Measurements from ENCODE around the gene RASA2. TPM values are rescaled to one million over a fixed set of nuclear protein-coding genes. Genes with fewer than 3 reads are reported as not detected.

The RASA2 gene
- total and polyA plus RNA-seq, 10 of the 15 experiments (the other 5 are each of a cell fraction or from before 2014, with no cell fraction given) = 1.9 to 9.4 (median 7.2) TPM

DNA sequence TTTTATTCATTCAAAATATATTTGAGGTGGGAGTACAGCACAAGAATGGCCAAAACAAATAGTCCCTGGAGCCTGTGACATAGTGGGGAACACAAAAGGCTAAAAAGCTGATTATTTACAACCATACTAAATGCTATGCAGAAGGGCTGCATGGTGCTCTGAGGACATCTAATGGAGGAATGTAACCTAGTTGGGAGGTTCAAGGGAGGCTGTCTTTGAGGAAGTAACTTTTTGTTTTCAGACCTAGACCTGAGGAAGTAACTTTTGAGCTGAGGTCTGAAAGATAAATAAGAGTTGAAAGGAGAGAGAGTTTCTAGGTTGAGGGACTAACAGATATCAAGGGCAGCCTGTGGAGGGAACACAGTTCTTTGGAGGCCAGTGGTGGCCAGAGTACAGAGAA lies 34.8 kb upstream of the RASA2 start (continued):
- TF ChIP-seq TARDBP (IDR thresholded peaks at IDR 0.05; ENCODE audit: borderline replicate concordance) (no peak), KAT2A (conservative IDR thresholded peaks at IDR 0.05; ENCODE audit: control insufficient read depth, low read depth, low read length) (no peak), POLR2A (IDR thresholded peaks at IDR 0.05; ENCODE audit: low read depth, low read length) (no peak), TCF7 (IDR thresholded peaks at IDR 0.05; ENCODE audit: borderline replicate concordance) (no peak), PML (IDR thresholded peaks at IDR 0.05; ENCODE audit: low read length) (no peak), ETV6 (conservative IDR thresholded peaks at IDR 0.05 in 1 of 2, IDR thresholded peaks at IDR 0.05 in 1 of 2; ENCODE audit: borderline replicate concordance in 1 of 2, low read depth in 1 of 2) (peak in 1 of 2 experiments; percentile 48; a peak in 1 of 4 replicates), YY1 (IDR thresholded peaks at IDR 0.05; ENCODE audit: low read depth, low read length) (peak; percentile 51; the same call in 1 of the 2 replicates), STAT3 (IDR thresholded peaks at IDR 0.05; ENCODE audit: low read depth, low read length) (0 out of 2 replicates have a peak, but pooled peaks have one; percentile 50), ZNF274 (IDR thresholded peaks at IDR 0.05; ENCODE audit: insufficient read depth, insufficient read length) (no peak), RCOR1 (conservative IDR thresholded peaks at IDR 0.05; ENCODE audit: low read depth, low read length) (no peak), CBFB (IDR thresholded peaks at IDR 0.05; ENCODE audit: low read depth) (no peak), STAT1 (conservative IDR thresholded peaks at IDR 0.05) (no peak), NRF1 (conservative IDR thresholded peaks at IDR 0.05; ENCODE audit: low read depth, low read length) (no peak), IRF4 (IDR thresholded peaks at IDR 0.05; ENCODE audit: low read depth, low read length) (no peak), POLR2AphosphoS5 (IDR thresholded peaks at IDR 0.05; ENCODE audit: low read length) (no peak)
- TF ChIP-seq, protein P1, sequence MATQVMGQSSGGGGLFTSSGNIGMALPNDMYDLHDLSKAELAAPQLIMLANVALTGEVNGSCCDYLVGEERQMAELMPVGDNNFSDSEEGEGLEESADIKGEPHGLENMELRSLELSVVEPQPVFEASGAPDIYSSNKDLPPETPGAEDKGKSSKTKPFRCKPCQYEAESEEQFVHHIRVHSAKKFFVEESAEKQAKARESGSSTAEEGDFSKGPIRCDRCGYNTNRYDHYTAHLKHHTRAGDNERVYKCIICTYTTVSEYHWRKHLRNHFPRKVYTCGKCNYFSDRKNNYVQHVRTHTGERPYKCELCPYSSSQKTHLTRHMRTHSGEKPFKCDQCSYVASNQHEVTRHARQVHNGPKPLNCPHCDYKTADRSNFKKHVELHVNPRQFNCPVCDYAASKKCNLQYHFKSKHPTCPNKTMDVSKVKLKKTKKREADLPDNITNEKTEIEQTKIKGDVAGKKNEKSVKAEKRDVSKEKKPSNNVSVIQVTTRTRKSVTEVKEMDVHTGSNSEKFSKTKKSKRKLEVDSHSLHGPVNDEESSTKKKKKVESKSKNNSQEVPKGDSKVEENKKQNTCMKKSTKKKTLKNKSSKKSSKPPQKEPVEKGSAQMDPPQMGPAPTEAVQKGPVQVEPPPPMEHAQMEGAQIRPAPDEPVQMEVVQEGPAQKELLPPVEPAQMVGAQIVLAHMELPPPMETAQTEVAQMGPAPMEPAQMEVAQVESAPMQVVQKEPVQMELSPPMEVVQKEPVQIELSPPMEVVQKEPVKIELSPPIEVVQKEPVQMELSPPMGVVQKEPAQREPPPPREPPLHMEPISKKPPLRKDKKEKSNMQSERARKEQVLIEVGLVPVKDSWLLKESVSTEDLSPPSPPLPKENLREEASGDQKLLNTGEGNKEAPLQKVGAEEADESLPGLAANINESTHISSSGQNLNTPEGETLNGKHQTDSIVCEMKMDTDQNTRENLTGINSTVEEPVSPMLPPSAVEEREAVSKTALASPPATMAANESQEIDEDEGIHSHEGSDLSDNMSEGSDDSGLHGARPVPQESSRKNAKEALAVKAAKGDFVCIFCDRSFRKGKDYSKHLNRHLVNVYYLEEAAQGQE (IDR thresholded peaks at IDR 0.05; ENCODE audit: low read depth, low read length) = no peak
- TF ChIP-seq, protein P2, sequence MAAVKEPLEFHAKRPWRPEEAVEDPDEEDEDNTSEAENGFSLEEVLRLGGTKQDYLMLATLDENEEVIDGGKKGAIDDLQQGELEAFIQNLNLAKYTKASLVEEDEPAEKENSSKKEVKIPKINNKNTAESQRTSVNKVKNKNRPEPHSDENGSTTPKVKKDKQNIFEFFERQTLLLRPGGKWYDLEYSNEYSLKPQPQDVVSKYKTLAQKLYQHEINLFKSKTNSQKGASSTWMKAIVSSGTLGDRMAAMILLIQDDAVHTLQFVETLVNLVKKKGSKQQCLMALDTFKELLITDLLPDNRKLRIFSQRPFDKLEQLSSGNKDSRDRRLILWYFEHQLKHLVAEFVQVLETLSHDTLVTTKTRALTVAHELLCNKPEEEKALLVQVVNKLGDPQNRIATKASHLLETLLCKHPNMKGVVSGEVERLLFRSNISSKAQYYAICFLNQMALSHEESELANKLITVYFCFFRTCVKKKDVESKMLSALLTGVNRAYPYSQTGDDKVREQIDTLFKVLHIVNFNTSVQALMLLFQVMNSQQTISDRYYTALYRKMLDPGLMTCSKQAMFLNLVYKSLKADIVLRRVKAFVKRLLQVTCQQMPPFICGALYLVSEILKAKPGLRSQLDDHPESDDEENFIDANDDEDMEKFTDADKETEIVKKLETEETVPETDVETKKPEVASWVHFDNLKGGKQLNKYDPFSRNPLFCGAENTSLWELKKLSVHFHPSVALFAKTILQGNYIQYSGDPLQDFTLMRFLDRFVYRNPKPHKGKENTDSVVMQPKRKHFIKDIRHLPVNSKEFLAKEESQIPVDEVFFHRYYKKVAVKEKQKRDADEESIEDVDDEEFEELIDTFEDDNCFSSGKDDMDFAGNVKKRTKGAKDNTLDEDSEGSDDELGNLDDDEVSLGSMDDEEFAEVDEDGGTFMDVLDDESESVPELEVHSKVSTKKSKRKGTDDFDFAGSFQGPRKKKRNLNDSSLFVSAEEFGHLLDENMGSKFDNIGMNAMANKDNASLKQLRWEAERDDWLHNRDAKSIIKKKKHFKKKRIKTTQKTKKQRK (IDR thresholded peaks at IDR 0.05; ENCODE audit: low read depth, low read length) = no peak
- TF ChIP-seq, protein P3, sequence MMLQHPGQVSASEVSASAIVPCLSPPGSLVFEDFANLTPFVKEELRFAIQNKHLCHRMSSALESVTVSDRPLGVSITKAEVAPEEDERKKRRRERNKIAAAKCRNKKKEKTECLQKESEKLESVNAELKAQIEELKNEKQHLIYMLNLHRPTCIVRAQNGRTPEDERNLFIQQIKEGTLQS (IDR thresholded peaks at IDR 0.05; ENCODE audit: borderline replicate concordance, extremely low read depth, low read depth, low read length) = no peak
- TF ChIP-seq, protein P4, sequence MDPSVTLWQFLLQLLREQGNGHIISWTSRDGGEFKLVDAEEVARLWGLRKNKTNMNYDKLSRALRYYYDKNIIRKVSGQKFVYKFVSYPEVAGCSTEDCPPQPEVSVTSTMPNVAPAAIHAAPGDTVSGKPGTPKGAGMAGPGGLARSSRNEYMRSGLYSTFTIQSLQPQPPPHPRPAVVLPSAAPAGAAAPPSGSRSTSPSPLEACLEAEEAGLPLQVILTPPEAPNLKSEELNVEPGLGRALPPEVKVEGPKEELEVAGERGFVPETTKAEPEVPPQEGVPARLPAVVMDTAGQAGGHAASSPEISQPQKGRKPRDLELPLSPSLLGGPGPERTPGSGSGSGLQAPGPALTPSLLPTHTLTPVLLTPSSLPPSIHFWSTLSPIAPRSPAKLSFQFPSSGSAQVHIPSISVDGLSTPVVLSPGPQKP (IDR thresholded peaks at IDR 0.05; ENCODE audit: low read depth, low read length) = no peak
- TF ChIP-seq, protein P5, sequence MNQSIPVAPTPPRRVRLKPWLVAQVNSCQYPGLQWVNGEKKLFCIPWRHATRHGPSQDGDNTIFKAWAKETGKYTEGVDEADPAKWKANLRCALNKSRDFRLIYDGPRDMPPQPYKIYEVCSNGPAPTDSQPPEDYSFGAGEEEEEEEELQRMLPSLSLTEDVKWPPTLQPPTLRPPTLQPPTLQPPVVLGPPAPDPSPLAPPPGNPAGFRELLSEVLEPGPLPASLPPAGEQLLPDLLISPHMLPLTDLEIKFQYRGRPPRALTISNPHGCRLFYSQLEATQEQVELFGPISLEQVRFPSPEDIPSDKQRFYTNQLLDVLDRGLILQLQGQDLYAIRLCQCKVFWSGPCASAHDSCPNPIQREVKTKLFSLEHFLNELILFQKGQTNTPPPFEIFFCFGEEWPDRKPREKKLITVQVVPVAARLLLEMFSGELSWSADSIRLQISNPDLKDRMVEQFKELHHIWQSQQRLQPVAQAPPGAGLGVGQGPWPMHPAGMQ (IDR thresholded peaks at IDR 0.05; ENCODE audit: borderline replicate concordance) = no peak
- TF ChIP-seq, protein P6, sequence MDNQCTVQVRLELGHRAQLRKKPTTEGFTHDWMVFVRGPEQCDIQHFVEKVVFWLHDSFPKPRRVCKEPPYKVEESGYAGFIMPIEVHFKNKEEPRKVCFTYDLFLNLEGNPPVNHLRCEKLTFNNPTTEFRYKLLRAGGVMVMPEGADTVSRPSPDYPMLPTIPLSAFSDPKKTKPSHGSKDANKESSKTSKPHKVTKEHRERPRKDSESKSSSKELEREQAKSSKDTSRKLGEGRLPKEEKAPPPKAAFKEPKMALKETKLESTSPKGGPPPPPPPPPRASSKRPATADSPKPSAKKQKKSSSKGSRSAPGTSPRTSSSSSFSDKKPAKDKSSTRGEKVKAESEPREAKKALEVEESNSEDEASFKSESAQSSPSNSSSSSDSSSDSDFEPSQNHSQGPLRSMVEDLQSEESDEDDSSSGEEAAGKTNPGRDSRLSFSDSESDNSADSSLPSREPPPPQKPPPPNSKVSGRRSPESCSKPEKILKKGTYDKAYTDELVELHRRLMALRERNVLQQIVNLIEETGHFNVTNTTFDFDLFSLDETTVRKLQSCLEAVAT (IDR thresholded peaks at IDR 0.05) = no peak

All from GM12878 (cell line).